ENCODE measurements around the gene ZNHIT6.

- TF ChIP-seq CTCF (IDR thresholded peaks at IDR 0.05) (no peak), POLR2A (IDR thresholded peaks at IDR 0.05) (no peak)
These were observed 51.3 kb downstream of the ZNHIT6 start for GRCh38 chr1:85656948-85657347.

Measured in uterus (tissue), 2 donors.